Gastrocnemius medialis (tissue), 4 donors: ENCODE measurements around the gene CD300C.

Source experiments
- POLR2A ChIP-seq, 2 donors: fragments of 450-650 bp; IDR thresholded peaks; one replicate each; pipeline ENCODE4 v1.6.1; 2017; ENCODE audit warnings: antibody characterized with exemption in 2 of 2, mild to moderate bottlenecking in 2 of 2, moderate library complexity in 2 of 2
- TF ChIP-seq, protein P1 (sequence below), 5 experiments: fragments of 450-650 bp in 3 of 5; fragments of 200-600 bp in 2 of 5; sonication (generic) in 2 of 5; IDR thresholded peaks in 4 of 5; conservative IDR thresholded peaks in 1 of 5; 1 replicate in 4 of 5; 2 replicates in 1 of 5; pipeline ENCODE4 v1.5.1; 2016 to 2019; ENCODE audit warnings: antibody characterized with exemption in 5 of 5, mild to moderate bottlenecking in 3 of 5, moderate library complexity in 3 of 5

GRCh38 chr17:74514632-74515334 is 31.1 kb downstream of the CD300C start:
- TF ChIP-seq, protein P1, sequence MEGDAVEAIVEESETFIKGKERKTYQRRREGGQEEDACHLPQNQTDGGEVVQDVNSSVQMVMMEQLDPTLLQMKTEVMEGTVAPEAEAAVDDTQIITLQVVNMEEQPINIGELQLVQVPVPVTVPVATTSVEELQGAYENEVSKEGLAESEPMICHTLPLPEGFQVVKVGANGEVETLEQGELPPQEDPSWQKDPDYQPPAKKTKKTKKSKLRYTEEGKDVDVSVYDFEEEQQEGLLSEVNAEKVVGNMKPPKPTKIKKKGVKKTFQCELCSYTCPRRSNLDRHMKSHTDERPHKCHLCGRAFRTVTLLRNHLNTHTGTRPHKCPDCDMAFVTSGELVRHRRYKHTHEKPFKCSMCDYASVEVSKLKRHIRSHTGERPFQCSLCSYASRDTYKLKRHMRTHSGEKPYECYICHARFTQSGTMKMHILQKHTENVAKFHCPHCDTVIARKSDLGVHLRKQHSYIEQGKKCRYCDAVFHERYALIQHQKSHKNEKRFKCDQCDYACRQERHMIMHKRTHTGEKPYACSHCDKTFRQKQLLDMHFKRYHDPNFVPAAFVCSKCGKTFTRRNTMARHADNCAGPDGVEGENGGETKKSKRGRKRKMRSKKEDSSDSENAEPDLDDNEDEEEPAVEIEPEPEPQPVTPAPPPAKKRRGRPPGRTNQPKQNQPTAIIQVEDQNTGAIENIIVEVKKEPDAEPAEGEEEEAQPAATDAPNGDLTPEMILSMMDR (IDR thresholded peaks at IDR 0.05 in 4 of 5, conservative IDR thresholded peaks at IDR 0.05 in 1 of 5), result peak in 2 of 5 experiments; percentile 19 to 25
- no peak for TF ChIP-seq POLR2A (IDR thresholded peaks at IDR 0.05)
